Esophagus muscularis mucosa (tissue), 4 donors: ENCODE data around the gene MICAL3.

Experiments
- EP300 ChIP-seq: sonication (generic); formaldehyde crosslinking; IDR thresholded peaks from one replicate; pipeline ENCODE4 v1.6.1; 2017; ENCODE audit warnings: antibody characterized with exemption
- POLR2AphosphoS5 ChIP-seq, 2 donors: sonication (generic); formaldehyde crosslinking; IDR thresholded peaks; one replicate each; pipeline ENCODE4 v1.6.1; 2017; ENCODE audit warnings: antibody characterized with exemption in 2 of 2
- TF ChIP-seq, protein P1 (sequence below), 3 experiments: fragments of 200-600 bp in 2 of 3; fragments of 450-650 bp in 1 of 3; sonication (generic) in 2 of 3; IDR thresholded peaks; one replicate each; pipeline ENCODE4 v1.5.1; 2017 to 2019; ENCODE audit warnings: antibody characterized with exemption in 3 of 3, mild to moderate bottlenecking in 2 of 3, moderate library complexity in 1 of 3

DNA sequence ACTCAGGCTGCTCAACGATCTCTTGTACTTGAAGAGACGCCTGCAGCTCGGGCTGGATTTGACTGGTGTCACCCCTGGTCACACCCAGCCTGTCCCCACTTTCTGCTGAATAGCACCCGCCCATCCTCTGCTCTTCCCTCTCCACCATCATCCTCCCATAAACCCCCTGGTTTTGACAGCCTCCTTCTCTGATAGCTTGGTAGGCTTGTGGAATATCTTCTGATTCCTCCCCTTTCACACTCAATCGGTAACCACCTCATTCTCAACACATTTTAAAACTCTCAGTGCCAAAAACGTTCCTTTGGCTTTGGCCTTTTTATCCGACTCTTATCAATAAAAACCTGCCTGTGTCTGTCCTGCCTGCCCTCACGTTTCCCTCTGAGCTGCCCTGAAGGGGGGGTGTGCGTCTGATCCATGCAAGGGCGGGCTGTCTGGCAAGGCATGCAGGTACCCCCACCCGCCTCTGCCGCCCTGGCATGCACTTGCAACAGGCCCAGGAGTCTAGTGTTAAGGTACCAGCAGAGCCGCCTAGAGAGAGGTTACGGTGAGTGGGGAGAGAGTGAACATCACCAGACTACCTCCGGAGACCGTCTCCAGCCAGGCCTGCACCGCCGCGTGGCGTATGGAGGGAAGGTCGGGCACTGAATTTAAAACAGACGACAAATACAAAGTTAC lies 198.3 kb downstream of the MICAL3 start:
- TF ChIP-seq EP300 (no peak), POLR2AphosphoS5 (IDR thresholded peaks at IDR 0.05) (no peak)
- TF ChIP-seq, protein P1, sequence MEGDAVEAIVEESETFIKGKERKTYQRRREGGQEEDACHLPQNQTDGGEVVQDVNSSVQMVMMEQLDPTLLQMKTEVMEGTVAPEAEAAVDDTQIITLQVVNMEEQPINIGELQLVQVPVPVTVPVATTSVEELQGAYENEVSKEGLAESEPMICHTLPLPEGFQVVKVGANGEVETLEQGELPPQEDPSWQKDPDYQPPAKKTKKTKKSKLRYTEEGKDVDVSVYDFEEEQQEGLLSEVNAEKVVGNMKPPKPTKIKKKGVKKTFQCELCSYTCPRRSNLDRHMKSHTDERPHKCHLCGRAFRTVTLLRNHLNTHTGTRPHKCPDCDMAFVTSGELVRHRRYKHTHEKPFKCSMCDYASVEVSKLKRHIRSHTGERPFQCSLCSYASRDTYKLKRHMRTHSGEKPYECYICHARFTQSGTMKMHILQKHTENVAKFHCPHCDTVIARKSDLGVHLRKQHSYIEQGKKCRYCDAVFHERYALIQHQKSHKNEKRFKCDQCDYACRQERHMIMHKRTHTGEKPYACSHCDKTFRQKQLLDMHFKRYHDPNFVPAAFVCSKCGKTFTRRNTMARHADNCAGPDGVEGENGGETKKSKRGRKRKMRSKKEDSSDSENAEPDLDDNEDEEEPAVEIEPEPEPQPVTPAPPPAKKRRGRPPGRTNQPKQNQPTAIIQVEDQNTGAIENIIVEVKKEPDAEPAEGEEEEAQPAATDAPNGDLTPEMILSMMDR (IDR thresholded peaks at IDR 0.05), result no peak
